Activated naive CD4-positive, alpha-beta T cell treated with anti-CD3 and anti-CD28 coated beads for 36 hours (primary cell): ENCODE data around the gene MAN2B2. TPM values are rescaled to one million over a fixed set of nuclear protein-coding genes. Genes with fewer than 3 reads are reported as not detected.
"Not testable (repeated sequence)": the region's sequence is repeated elsewhere in the genome, so short reads cannot be mapped to it uniquely, and the experiment has no call there.

ENCODE experiments used
- CTCF ChIA-PET: fragments of 350-600 bp; sonication (Branson Sonifier 250); formaldehyde crosslinking; loops from one replicate; lab custom pipeline; 2021; ENCODE audit warnings: antibody characterized with exemption; lab: Charles Lee
- DNase-seq: peaks from one replicate; pipeline ENCODE4 v3.0.0-alpha.2; 2020
- H3K27ac Mint-ChIP-seq: one replicate; pipeline ENCODE4 v1.8.0; 2021; ENCODE audit warnings: mild to moderate bottlenecking, mixed read lengths
- H3K27me3 Mint-ChIP-seq: one replicate; pipeline ENCODE4 v1.8.0; 2021; ENCODE audit warnings: low read depth, mixed read lengths
- H3K36me3 Mint-ChIP-seq: one replicate; pipeline ENCODE4 v1.8.0; 2021; ENCODE audit warnings: low read depth, mixed read lengths
- H3K4me1 Mint-ChIP-seq: one replicate; pipeline ENCODE4 v1.8.0; 2021; ENCODE audit warnings: low read depth, mixed read lengths
- H3K4me3 Mint-ChIP-seq: one replicate; pipeline ENCODE4 v1.8.0; 2021; ENCODE audit warnings: mild to moderate bottlenecking, moderate library complexity, mixed read lengths
- H3K9me3 Mint-ChIP-seq: one replicate; pipeline ENCODE4 v1.8.0; 2021; ENCODE audit warnings: mixed read lengths
- intact Hi-C: fragments of 100-400 bp; cut with micrococcal nuclease; formaldehyde crosslinking; loops from one replicate; pipeline ENCODE4 v1.15.1; 2023
- total RNA-seq, 2 experiments: library from RNA; stranded (reverse); gene quantifications; one replicate each; pipeline ENCODE4 v1.2.3, GENCODE V29; 2021

MAN2B2 gene
- total RNA-seq, 2 experiments from 2014 or later = 12.7 to 12.8 TPM

DNA sequence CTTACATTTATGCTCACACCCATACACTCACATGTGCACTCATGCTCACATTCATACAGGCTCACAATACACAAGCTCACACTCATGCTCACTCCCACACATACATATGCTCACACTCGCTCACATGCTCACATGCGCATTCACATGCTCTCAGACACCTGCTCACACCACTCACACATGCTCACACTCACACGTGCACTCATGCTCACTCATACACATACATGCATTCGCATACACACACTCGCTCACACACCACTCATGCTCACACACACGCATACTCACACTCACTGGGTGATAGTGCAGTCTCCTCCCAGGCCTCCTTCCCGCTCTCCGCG, 90.3 kb downstream of the MAN2B2 start:
- H3K36me3 Mint-ChIP-seq = no peaks in the 10 kb centered on the region
- H3K4me3 Mint-ChIP-seq = no peak overlapping the region
- CTCF ChIA-PET = interaction anchor here (0.7 to 2.1 kb wide), 2 partner anchors 16 to 23 kb away, joined by 3 to 8 read pairs; no protein-coding TSS in a partner anchor
- no peak for DNase-seq
- no peak overlapping the region for H3K27ac Mint-ChIP-seq
- no peaks in the 10 kb centered on the region for H3K9me3 Mint-ChIP-seq
- intact Hi-C loops = loop anchor here (2.0 kb wide), 1 partner anchor 90 kb away; the partner anchor contains the start of gene MAN2B2
- H3K4me1 Mint-ChIP-seq = peaks cover 3% of the 10 kb centered on the region
- no peaks in the 10 kb centered on the region for H3K27me3 Mint-ChIP-seq

DNA sequence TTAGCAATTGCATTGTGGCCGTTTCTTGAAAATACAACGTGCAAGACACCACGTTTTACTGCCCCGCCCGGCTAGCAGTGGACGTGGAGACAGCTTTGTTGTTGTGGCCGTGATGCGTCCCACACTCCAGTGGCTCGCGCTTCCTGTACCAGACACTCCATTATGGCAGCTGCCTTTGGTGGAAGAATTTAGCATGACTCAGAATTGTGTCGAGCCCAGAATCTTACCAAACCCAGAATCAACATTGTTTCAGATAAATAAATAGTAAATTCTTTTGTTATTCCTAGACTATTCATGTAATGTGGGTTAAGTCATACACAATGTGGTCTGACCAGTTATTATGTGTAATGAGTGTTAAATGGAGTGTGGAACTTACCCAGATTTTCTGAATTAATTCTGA, 93.4 kb downstream of the MAN2B2 start:
- no peaks in the 10 kb centered on the region for H3K36me3 Mint-ChIP-seq

DNA sequence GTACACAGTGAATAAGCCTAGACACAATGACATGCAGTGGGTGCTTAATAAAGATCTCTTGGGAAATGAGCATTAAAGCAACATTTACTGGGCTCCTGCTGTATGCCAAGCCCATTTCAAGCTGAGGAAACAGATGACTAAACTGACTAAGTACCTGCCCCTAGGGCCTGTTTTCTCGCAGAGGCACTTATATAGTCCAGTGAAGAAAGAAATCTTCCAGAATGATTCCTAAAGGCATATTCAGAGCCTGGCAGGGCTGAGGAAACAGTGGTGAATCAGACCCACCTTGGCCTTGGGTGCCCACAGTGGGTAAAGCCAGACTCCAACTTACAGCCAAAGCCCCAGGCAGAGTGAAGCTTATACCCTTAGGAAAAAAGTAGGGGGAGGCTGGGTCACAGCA, 96.7 kb downstream of the MAN2B2 start:
- H3K27me3 Mint-ChIP-seq = no peaks in the 10 kb centered on the region
- no peaks in the 10 kb centered on the region for H3K9me3 Mint-ChIP-seq
- no peak for DNase-seq
- no peak overlapping the region for H3K27ac Mint-ChIP-seq
- peaks cover 23% of the 10 kb centered on the region for H3K36me3 Mint-ChIP-seq
- no peak overlapping the region for H3K4me3 Mint-ChIP-seq
- CTCF ChIA-PET = interaction anchor here (0.9 to 3.9 kb wide), 2 partner anchors 9 to 28 kb away, joined by 3 to 27 read pairs; no protein-coding TSS in a partner anchor
- intact Hi-C loops = no loop called here
- peaks cover 25% of the 10 kb centered on the region for H3K4me1 Mint-ChIP-seq

More for the DNA sequence above, 93.4 kb downstream of the MAN2B2 start:
- CTCF ChIA-PET = interaction anchor here (0.7 to 0.8 kb wide), 2 partner anchors 14 to 1196 kb away, joined by 3 to 6 read pairs; no protein-coding TSS in a partner anchor
- Mint-ChIP-seq H3K4me1 (peaks cover 7% of the 10 kb centered on the region), H3K27me3 (no peaks in the 10 kb centered on the region), H3K9me3 (no peaks in the 10 kb centered on the region), H3K27ac (no peak overlapping the region), H3K4me3 (no peak overlapping the region)
- intact Hi-C loops = no loop called here
- no peak for DNase-seq

DNA sequence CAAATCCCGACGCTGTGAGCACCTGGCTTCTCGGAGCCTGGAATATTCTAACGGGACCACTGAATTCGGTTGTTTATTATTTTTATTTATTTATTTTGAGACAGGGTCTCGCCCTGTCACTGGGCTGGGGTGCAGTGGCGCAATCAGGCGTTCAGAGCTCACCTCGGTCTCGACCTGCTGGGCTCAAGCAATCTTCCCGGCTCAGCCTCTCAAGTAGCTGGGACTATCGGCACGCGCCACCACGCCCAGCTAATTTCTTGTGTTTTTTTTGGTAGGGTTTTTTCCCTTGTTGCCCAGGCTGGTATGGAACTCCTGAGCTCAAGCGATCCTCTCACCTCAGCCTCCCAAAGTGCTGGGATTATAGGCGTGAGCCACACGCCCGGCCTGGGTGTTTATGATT, 97.1 kb downstream of the MAN2B2 start:
- no peak overlapping the region for H3K27ac Mint-ChIP-seq
- H3K27me3 Mint-ChIP-seq = no peaks in the 10 kb centered on the region
- intact Hi-C loops = no loop called here

DNA sequence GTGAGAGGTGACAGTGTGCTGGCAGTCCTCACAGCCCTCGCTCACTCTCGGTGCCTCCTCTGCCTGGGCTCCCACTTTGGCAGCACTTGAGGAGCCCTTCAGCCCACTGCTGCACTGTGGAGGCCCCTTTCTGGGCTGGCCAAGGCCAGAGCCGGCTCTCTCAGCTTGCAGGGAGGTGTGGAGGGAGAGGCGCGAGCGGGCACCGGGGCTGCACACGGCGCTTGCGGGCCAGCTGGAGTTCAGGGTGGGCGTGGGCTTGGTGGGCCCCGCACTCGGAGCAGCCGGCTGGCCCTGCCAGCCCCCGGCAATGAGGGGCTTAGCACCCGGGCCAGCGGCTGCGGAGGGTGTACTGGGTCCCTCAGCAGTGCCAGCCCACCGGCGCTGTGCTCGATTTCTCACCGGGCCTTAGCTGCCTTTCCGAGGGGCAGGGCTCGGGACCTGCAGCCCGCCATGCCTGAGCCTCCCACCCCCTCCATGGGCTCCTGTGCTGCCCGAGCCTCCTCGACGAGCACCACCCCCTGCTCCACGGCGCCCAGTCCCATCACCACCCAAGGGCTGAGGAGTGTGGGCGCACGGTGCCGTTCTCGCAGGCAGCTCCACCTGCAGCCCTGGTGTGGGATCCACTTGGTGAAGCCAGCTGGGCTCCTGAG, 97.7 kb downstream of the MAN2B2 start:
- H3K36me3 Mint-ChIP-seq = peaks cover 33% of the 10 kb centered on the region
- DNase-seq, H3K27me3 Mint-ChIP-seq, H3K9me3 Mint-ChIP-seq: not testable (repeated sequence)
- H3K4me3 Mint-ChIP-seq = peak overlapping the region; percentile 96
- intact Hi-C loops = loop anchor here (1.0 kb wide), 2 partner anchors 32 to 110 kb away; partner anchors contain the start of genes KIAA0232 and MRFAP1
- CTCF ChIA-PET = interaction anchor here (1.5 to 6.8 kb wide), 4 partner anchors 10 to 45 kb away, joined by 7 to 96 read pairs (median 19); partner anchors contain the start of gene MRFAP1L1
- peaks cover 35% of the 10 kb centered on the region for H3K4me1 Mint-ChIP-seq
- peak overlapping the region; percentile 98 for H3K27ac Mint-ChIP-seq

More for the DNA sequence above, 97.1 kb downstream of the MAN2B2 start:
- CTCF ChIA-PET = interaction anchor here (0.9 to 3.9 kb wide), 2 partner anchors 9 to 29 kb away, joined by 3 to 27 read pairs; no protein-coding TSS in a partner anchor
- no peak for DNase-seq
- Mint-ChIP-seq H3K4me3 (no peak overlapping the region), H3K9me3 (no peaks in the 10 kb centered on the region), H3K36me3 (peaks cover 28% of the 10 kb centered on the region), H3K4me1 (peaks cover 30% of the 10 kb centered on the region)

Other genes starting within 250 kb of the MAN2B2 start
- gene PPP2R2C, start 102.6 kb upstream of the MAN2B2 start, total RNA-seq = not detected
- gene MRFAP1, start 65.5 kb downstream of the MAN2B2 start, total RNA-seq = 100 to 1,000 TPM; 150 to 151 TPM
- gene S100P, start 118.7 kb downstream of the MAN2B2 start, total RNA-seq = 10 to 100 TPM in 1 of 2 experiments, 1 to 10 TPM in 1; 8.5 to 10.0 TPM
- gene MRFAP1L1, start 134.7 kb downstream of the MAN2B2 start, total RNA-seq = 10 to 100 TPM; 37.0 to 38.6 TPM
- gene BLOC1S4, start 141.0 kb downstream of the MAN2B2 start, total RNA-seq = 10 to 100 TPM; 11.0 to 11.8 TPM
- gene KIAA0232, start 207.5 kb downstream of the MAN2B2 start, total RNA-seq = 10 to 100 TPM; 13.5 to 14.4 TPM